Fibroblast of mammary gland (primary cell): Measurements from ENCODE around the gene KCNQ1.

Experiments used
- DNase-seq: peaks from one replicate; pipeline ENCODE4 v3.0.0-alpha.2; 2010; ENCODE audit warnings: low read depth
- H3K4me3 ChIP-seq: 2 replicates; pipeline ENCODE4 v1.5.1; 2011; ENCODE audit warnings: low read depth, mild to moderate bottlenecking, low read length, moderate library complexity; ENCODE audit not compliant: control insufficient read depth
- TF ChIP-seq, protein P1 (sequence below): conservative IDR thresholded peaks from 2 replicates; pipeline ENCODE4 v1.5.1; 2011; ENCODE audit warnings: low read depth, low read length, inconsistent platforms; ENCODE audit not compliant: control insufficient read depth, insufficient read depth

KCNQ1 gene

DNA sequence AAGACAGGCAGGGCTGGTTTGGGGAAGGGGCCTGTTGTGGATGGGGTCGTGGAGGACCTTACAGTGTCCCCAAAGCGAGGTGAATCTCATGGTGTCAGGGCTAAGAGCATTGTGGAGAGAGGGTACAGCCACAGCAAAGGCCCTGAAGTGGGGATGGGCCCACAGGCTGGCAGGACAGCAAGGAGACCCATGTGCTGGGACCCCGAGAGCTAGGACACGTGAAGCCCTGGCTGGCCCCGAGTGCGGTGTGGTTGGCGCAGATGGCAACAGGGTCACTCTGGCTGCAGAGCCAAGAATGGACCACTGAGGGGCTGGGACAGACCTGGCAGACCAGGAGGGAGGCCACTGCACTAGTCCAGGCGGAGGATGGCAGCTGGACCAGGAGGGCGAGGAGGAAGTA, 285.0 kb downstream of the KCNQ1 start:
- H3K4me3 ChIP-seq: no peak overlapping the region
- TF ChIP-seq, protein P1, sequence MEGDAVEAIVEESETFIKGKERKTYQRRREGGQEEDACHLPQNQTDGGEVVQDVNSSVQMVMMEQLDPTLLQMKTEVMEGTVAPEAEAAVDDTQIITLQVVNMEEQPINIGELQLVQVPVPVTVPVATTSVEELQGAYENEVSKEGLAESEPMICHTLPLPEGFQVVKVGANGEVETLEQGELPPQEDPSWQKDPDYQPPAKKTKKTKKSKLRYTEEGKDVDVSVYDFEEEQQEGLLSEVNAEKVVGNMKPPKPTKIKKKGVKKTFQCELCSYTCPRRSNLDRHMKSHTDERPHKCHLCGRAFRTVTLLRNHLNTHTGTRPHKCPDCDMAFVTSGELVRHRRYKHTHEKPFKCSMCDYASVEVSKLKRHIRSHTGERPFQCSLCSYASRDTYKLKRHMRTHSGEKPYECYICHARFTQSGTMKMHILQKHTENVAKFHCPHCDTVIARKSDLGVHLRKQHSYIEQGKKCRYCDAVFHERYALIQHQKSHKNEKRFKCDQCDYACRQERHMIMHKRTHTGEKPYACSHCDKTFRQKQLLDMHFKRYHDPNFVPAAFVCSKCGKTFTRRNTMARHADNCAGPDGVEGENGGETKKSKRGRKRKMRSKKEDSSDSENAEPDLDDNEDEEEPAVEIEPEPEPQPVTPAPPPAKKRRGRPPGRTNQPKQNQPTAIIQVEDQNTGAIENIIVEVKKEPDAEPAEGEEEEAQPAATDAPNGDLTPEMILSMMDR: no peak
- no peak for DNase-seq

DNA sequence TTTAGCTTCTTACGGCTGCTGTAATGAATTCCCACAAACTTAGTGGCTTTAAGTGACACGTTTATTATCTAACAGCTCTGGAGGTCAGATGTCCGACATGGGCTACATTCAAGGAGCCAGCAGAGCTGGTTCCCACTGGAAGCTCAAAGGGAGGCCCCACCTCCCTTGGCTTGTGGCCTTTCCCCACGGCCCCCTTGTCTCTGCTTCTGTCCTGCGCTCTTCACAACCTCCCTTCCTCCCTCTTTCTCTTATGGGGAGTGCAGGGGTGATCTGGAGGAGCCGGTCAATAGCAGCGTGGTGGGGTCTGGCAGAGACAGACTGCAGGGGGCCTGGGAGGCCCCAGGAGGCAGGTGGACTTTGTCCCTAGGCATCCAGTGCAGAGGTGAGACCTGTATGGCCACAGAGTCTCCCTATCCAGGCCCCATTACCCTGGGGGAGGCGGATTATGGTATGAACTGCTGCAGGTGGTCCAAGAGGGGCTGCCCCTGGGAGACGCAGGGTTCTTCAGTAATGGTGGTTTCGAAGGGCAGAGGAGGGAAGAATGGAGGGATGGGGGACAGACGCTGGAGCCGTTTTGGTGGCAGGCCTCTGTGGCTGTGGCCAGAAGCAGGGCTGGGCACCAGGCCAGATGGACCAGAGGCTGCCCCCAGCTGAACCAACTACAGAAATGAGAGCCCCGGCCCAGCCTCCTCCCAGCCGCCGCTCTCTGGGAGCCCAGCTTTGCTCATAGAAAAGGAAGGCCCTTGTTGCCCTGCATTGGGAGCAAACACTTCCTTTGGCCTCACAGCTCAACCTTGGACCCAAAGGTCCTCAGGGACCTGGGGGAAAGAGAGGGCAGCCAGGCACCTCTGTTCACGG, 285.7 kb downstream of the KCNQ1 start:
- no peak for DNase-seq
- no peak overlapping the region for H3K4me3 ChIP-seq
- TF ChIP-seq, protein P1: no peak

DNA sequence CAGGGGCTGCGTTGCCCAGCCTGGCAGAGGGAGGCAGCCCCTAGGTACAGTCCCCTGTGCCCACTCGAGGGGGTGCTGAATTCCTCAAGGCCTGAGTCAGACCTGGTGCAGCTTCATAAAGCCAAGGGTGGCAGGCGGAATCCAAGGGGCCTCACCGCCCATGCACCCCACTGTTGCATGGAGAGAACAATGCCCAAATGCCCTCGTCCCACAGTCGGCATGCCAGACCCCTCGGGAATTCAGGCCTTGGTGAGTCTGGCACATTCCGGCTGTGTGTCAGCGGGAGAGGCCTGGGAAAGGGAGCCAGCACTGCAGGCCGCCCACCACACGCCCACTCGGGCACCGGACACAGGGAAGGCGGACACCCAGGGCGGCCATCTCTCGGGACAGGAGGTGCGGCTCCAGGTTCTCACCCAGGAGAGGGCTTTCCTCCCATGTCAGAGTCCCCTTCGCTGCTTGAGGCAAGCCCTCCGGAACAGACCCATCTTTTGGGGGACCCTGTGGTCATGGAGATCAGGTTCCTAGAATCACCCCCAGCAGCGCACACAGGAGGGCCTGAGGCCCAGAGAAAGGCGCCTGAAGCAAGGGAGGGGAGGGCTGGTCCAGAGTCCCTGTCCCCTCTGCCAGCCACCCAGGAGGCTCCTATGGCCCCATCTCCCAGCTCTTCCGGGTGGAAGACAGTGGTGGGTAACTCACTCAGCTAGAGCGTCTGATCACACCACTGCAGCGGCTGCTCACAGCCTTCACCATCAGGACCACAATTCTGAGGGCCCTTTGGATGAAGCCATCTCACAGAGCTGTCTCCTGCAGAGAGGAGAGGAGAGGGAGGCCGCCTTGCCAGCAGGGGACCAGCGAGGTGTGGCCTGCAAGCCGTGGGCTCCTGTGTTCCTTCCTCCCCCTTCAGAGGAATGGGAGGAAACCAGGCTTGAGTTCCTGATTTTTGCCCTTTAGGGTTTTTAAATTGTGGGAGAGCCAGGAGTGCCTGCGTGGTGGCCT, 286.6 kb downstream of the KCNQ1 start:
- DNase-seq: no peak
- no peak overlapping the region for H3K4me3 ChIP-seq
- TF ChIP-seq, protein P1: no peak

DNA sequence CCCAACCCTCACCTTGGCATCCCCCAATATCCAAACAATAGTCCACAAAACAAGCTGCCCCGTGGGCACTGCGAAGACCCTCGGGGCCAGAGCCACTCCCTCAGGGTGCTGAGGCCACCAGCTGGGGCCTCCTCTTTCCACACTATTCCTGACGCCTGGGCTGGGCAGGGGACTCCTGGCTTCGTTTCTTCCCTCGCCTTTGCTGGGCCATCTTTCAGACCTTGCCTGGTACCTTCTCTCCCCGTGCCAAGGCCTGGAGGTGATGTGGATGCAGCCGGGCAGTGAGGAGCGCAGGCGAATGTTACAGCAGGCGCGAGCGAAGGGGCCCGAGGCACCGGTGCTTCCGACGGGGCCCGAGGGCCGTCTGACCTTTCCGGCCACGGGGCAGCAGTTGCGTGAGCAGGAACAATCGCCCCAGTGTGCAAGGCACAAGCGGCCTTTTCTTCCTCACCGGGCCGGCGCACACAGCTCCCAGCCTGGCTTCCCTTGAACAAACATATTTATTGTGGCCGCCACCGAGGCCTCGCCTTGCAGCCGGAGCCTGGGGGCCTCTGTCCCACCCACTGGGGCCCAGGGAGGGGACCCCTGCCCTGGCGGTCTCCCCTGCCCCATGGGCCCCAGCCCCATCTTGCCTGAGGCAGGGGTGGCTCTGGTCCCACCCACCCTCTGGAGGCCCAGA, 287.6 kb downstream of the KCNQ1 start:
- no peak overlapping the region for H3K4me3 ChIP-seq
- DNase-seq: no peak
- TF ChIP-seq, protein P1: no peak

DNA sequence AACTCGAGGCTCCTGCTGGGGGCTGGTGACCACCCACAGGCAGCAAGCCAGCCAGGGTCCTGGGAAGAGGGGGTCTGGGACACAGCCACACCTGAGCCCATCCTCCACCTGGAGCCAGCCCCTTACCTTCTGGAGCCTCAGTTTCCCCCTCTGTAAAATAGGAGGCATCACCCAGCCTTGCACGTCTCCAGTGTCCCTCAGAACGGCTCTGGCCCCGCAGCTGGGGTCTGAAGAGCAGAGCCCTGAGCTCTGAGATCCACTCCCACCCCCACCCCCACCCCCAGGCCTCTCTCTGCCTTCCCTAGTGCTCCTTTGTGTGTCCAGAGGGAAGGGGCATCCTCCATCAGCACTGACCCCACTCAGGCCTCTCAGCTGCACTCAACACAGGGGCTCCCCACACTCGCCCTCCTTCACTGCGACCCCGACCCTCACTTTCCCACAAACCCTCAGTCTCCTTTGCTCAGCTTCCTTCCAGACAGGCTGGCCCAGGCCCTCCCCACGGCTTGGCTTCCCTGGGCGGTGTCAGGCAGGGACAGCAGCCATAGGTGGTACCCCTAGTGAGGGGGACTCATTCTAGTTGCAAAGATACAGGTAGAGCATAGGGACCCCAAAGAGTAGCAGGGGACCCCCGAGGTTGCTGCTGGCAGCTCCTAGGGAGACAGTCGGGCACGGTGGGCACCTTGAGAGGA, 288.3 kb downstream of the KCNQ1 start:
- DNase-seq: no peak
- TF ChIP-seq, protein P1: no peak
- no peak overlapping the region for H3K4me3 ChIP-seq
